Measurements from ENCODE around the gene SHC3. TPM values are rescaled to one million over a fixed set of nuclear protein-coding genes. Genes with fewer than 3 reads are reported as not detected.
A peak's percentile ranks its signal among the peaks of the same experiment; 100 is the strongest.

Gene SHC3
- total RNA-seq, 1 donor from 2014 or later, result 17.7 TPM

GRCh38 chr9:88959727-88960469, 218.7 kb downstream of the SHC3 start:
- Mint-ChIP-seq H3K4me1 (peaks cover 8% of the 10 kb centered on the region), H3K36me3 (ENCODE audit: low read depth) (no peaks in the 10 kb centered on the region), H3K27ac (ENCODE audit: unreplicated experiment) (no peak overlapping the region), H3K9me3 (no peaks in the 10 kb centered on the region), H3K27me3 (ENCODE audit: low read depth) (peaks cover 75% of the 10 kb centered on the region), H3K4me3 (no peak overlapping the region)
- DNase-seq (ENCODE audit: low read depth, low spot score), result no peak
- TF ChIP-seq, protein P1, sequence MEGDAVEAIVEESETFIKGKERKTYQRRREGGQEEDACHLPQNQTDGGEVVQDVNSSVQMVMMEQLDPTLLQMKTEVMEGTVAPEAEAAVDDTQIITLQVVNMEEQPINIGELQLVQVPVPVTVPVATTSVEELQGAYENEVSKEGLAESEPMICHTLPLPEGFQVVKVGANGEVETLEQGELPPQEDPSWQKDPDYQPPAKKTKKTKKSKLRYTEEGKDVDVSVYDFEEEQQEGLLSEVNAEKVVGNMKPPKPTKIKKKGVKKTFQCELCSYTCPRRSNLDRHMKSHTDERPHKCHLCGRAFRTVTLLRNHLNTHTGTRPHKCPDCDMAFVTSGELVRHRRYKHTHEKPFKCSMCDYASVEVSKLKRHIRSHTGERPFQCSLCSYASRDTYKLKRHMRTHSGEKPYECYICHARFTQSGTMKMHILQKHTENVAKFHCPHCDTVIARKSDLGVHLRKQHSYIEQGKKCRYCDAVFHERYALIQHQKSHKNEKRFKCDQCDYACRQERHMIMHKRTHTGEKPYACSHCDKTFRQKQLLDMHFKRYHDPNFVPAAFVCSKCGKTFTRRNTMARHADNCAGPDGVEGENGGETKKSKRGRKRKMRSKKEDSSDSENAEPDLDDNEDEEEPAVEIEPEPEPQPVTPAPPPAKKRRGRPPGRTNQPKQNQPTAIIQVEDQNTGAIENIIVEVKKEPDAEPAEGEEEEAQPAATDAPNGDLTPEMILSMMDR (conservative IDR thresholded peaks at IDR 0.05), result no peak

DNA sequence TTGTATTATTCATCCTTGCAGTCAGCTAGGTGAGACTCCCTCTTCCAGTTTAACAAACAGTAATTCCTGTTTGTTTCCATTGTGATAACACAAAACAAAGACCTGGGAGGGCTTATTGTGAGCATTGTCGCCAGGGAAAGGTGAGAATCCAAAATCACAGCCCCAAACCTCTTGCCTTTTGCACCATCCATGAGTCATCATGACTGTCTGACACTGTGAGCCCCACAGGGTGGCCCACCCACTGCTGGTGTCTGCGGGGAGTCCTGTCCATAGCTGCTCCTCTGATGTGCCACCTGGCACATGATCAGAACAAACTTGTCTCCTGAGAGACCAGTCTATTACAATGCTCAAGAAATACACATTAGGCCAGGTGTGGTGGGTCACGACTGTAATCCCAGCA, 221.1 kb downstream of the SHC3 start:
- no peak for DNase-seq (ENCODE audit: low read depth, low spot score)
- H3K36me3 Mint-ChIP-seq (ENCODE audit: low read depth), result no peaks in the 10 kb centered on the region
- H3K4me1 Mint-ChIP-seq, result peaks cover 19% of the 10 kb centered on the region
- H3K27me3 Mint-ChIP-seq (ENCODE audit: low read depth), result peaks cover 54% of the 10 kb centered on the region
- TF ChIP-seq, protein P1 (conservative IDR thresholded peaks at IDR 0.05), result no peak
- peaks cover 3% of the 10 kb centered on the region for H3K9me3 Mint-ChIP-seq
- H3K4me3 Mint-ChIP-seq, result no peak overlapping the region
- peak overlapping the region; percentile 67 for H3K27ac Mint-ChIP-seq (ENCODE audit: unreplicated experiment)

Other genes with a start within 250 kb of the SHC3 start
- 7.5 and 7.9 TPM in 2 replicates for gene S1PR3, start 187.3 kb downstream of the SHC3 start, total RNA-seq
- gene CKS2, start 132.4 kb upstream of the SHC3 start, total RNA-seq, result 174 and 184 TPM in 2 replicates
- gene SECISBP2, start 139.7 kb upstream of the SHC3 start, total RNA-seq, result 56.7 and 62.6 TPM in 2 replicates

Measured in neural crest cell (in vitro differentiated cells).